HG02884 (cell line): ENCODE measurements around the gene MRPL27.
"Not testable (repeated sequence)": the region's sequence is repeated elsewhere in the genome, so short reads cannot be mapped to it uniquely, and the experiment has no call there.

Source experiments
- ATAC-seq: cut with Tn5 transposase; IDR thresholded peaks from one replicate; pipeline ENCODE4 v1.9.1; 2021; ENCODE audit warnings: mild to moderate bottlenecking, moderate library complexity; ENCODE audit not compliant: unreplicated experiment

Gene MRPL27

GRCh38 chr17:50372758-50373556 is at the start of gene MRPL27, which contains the start of gene EME1:
MRPL27 (minus strand) TSS chr17:50373184; CDS start chr17:50373170, 14 bp downstream.
EME1 (plus strand) TSS chr17:50373229; CDS start chr17:50375209, 1,980 bp downstream.
- ATAC-seq = peak; percentile 86

GRCh38 chr17:50422738-50423137 is 49.8 kb upstream of the MRPL27 start:
- no peak for ATAC-seq

DNA sequence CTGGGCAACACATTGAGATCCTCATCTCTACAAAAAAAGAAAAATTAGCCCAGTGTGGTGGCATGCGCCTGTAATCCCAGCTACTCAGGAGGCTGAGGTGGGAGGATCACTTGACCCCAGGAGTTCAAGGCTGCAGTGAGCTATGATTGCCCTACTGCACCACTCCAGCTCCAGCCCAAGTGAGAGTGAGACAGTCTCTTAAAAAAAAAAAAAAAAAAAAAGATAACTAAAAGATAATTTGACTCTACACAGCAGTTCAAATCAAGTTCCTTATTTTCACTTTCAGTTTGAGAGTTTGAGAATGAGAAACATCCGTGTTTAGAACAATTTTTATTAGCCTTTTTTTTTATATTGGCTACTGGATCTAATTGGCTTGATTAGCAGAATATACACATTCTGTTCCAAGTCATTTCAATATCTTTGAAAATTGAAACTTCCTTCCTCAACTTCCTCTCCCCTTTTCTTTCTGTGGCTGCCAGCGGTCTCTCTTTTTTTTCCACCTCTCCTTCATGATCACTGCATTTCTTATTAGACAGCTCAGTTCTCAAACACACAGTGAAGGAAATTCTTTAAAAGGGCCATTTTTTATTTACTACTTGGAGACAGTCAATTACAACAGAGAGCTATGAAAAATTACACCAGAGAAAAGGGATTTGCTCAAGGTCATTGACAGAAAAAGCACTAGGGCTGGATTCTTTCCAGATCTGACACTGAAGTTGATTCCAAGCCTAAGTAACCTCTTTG is 48.5 kb upstream of the MRPL27 start:
- no peak for ATAC-seq

DNA sequence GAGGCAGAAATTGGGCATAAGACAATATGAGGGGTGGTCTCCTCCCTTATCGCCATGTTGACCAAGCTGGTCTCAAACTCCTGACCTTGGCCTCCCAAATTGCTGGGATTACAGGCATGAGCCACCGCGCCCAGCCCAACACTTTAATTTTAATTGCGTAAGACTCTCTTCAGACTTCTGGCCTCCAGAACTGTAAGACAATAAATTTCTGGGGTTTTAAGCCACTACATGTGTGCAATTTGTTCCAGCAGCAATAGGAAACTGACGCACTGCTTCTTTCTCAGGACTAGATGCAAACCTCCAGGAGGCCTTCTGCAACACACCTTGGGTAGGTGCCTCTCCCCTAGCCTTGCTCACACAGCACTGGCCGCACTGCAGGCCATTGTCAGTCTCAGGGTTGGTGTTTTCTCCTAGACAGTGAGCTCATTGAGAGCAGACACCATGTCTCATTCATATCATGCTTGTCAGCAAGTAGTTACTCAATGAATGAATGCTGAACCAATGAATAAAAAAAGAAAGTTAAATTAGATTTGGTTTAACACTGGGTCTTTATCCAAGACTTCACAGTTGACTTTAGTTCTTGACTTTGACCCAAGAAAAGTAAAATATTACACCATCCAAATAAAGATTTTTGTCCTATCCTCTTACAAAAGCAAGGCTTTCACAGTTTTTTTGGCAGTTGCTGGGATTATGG is 47.6 kb upstream of the MRPL27 start:
- no peak for ATAC-seq

- ATAC-seq = not testable (repeated sequence)
Observed at GRCh38 chr17:50419577-50419976, 46.6 kb upstream of the MRPL27 start.

GRCh38 chr17:50414808-50415207 is 41.8 kb upstream of the MRPL27 start:
- no peak for ATAC-seq

- ATAC-seq = no peak
Observed at GRCh38 chr17:50412188-50412732, 39.3 kb upstream of the MRPL27 start.

GRCh38 chr17:50407921-50408320 is 34.9 kb upstream of the MRPL27 start:
- ATAC-seq = no peak

DNA sequence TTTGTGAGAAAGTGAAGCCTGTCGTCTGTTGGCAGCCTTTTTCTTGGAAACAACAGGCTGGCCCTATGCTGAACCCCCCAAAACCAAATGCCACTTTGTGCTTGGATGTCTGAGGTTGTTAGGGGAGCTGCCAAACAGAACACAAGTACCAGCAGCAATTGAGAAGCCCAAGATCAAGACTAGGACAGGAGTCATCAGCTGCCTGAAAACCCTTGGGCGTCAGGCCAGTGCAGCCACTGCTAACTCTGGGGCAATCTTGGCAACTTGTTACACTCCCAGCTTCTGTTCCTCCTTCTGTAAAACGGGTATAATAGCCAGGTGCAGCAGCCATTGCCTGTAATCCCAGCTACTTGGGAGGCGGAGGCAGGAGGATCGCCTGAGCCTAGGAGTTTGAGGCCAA is 33.6 kb upstream of the MRPL27 start:
- no peak for ATAC-seq

- not testable (repeated sequence) for ATAC-seq
Observed at GRCh38 chr17:50405351-50405750, 32.4 kb upstream of the MRPL27 start.

DNA sequence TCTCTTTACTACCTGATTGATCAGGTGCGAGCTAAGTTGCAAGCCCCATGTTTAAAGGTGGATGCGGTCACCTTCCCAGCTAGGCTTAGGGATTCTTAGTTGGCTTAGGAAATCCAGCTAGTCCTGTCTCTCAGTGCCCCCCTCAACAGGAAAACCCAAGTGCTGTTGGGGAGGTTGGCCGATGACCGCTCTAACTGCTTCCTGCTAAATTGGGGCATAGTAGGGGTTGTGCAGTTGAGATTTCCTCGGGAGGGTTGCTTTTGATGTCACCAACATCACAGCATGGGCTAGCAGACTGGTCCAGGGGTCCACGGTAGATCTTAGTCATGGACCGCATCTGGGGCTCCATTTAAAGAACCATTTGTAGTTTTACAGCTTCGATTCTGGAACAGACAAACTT is 26.6 kb upstream of the MRPL27 start:
- not testable (repeated sequence) for ATAC-seq

- not testable (repeated sequence) for ATAC-seq
Observed at GRCh38 chr17:50398672-50399071, 25.7 kb upstream of the MRPL27 start.

DNA sequence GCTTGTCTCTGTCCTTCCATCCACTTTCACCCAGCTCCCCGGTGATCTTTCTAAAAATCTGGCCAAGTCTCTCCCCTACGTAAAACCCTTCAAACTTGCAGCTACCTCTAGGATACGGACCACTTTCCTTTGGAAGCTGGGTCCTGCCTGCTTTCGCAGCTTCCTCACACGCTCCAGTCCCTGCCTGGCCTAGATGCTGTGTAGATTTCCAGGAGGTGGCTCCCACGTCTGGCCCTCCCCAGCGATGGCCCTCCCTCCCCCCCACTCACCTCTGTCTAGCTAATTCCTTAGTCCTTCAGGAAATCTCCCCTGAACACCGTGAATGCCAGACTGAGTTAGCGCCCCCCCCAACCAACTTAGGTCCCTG is 24.9 kb upstream of the MRPL27 start:
- no peak for ATAC-seq

GRCh38 chr17:50397111-50397918 is 24.3 kb upstream of the MRPL27 start, which contains the start of gene LRRC59:
LRRC59 (minus strand) TSS chr17:50397523; CDS start chr17:50397317, 206 bp downstream.
- ATAC-seq = peak; percentile 94

- no peak for ATAC-seq
Observed at GRCh38 chr17:50396261-50397110, 23.5 kb upstream of the MRPL27 start.

GRCh38 chr17:50394711-50395110 is 21.7 kb upstream of the MRPL27 start:
- no peak for ATAC-seq

DNA sequence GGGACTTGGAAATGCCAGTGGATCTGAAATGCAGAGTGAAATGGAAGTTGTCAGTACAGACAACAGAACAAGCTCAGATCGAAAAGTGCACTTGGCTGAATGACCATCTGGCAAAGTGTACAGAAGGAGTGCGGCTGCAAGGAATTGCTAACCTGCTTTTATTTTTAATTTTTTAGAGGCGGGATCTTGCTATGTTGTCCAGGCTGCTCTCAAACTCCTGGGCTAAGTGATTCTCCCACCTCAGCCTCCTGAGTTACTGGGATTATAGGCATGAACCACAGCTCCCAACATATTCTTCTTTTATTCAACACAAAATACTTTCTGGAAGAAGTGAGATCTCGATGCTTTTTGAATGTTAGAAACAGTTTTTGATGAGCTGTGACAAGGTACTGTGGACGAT is 20.7 kb upstream of the MRPL27 start:
- no peak for ATAC-seq

GRCh38 chr17:50392621-50393020 is 19.6 kb upstream of the MRPL27 start:
- ATAC-seq = no peak

GRCh38 chr17:50389534-50389933 is 16.6 kb upstream of the MRPL27 start:
- no peak for ATAC-seq
